PFSK-1 (cell line): Measurements from ENCODE around the gene MPP2.

Source experiments
- FOXP2 ChIP-seq: optimal IDR thresholded peaks from 2 replicates; pipeline ENCODE3; 2011; ENCODE audit warnings: borderline replicate concordance, control low read depth, inconsistent platforms; ENCODE audit not compliant: insufficient read depth; ENCODE audit errors: extremely low read length, extremely low read depth
- POLR2AphosphoS5 ChIP-seq: IDR thresholded peaks from 2 replicates; pipeline ENCODE4 v1.6.1; 2012; ENCODE audit warnings: low read depth, mild to moderate bottlenecking, control low read depth, low read length, moderate library complexity
- REST ChIP-seq, 2 experiments: IDR thresholded peaks; 2 replicates each; pipeline versions ENCODE4 v1.6.1 to v1.8.0; 2011 to 2012; ENCODE audit warnings: low read depth in 2 of 2, low read length in 2 of 2, control low read depth in 1 of 2, inconsistent platforms in 1 of 2, mild to moderate bottlenecking in 1 of 2, moderate library complexity in 1 of 2; ENCODE audit not compliant: insufficient read depth in 1 of 2
- SIN3A ChIP-seq: IDR thresholded peaks from 2 replicates; pipeline ENCODE4 v1.6.1; 2012; ENCODE audit warnings: mild to moderate bottlenecking, low read length, moderate library complexity, borderline replicate concordance; ENCODE audit not compliant: insufficient read depth
- TAF1 ChIP-seq: IDR thresholded peaks from 2 replicates; pipeline ENCODE4 v1.6.1; 2012; ENCODE audit warnings: low read length, control low read depth, borderline replicate concordance; ENCODE audit not compliant: insufficient read depth

MPP2 gene

DNA sequence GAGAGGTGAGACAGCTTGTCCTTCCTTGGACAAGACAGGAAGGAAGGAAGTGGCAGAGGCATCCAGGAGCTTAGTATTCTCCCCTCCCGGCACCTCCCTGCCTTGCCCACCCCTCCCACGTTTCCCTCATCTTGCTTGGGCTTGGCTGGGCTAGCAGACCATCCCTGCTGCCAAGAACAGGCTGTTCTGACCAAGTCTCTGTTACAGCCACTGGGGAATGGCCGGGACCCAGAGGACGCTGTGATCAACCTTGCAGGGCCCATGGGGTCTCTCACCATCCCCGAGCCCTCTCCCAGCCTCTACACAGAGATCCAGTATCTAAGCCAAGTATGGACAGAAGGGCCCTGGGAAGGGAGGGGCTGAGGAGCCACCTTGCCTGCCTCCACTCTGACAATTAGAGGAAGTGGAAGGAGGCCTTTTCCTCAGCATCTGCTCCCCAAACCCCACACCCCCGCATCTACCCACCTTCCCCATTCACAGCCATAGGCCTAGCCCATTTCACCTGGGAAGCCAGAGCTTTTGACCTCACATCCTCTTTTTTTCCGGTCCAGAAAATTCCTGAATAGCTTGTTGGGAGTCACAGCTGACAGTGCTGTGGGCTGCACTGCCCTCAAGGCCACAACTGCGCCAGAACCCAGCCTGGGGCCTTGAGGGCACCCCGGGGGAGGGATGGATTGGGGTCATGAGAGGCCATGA is 46.3 kb downstream of the MPP2 start:
- no peak for TF ChIP-seq FOXP2
- no peak for TF ChIP-seq REST (IDR thresholded peaks at IDR 0.05; ENCODE audit: insufficient read depth in 1 of 2, low read depth in 2 of 2, low read length in 2 of 2)
- TF ChIP-seq SIN3A, result no peak
- no peak for TF ChIP-seq TAF1
- TF ChIP-seq POLR2AphosphoS5, result no peak

DNA sequence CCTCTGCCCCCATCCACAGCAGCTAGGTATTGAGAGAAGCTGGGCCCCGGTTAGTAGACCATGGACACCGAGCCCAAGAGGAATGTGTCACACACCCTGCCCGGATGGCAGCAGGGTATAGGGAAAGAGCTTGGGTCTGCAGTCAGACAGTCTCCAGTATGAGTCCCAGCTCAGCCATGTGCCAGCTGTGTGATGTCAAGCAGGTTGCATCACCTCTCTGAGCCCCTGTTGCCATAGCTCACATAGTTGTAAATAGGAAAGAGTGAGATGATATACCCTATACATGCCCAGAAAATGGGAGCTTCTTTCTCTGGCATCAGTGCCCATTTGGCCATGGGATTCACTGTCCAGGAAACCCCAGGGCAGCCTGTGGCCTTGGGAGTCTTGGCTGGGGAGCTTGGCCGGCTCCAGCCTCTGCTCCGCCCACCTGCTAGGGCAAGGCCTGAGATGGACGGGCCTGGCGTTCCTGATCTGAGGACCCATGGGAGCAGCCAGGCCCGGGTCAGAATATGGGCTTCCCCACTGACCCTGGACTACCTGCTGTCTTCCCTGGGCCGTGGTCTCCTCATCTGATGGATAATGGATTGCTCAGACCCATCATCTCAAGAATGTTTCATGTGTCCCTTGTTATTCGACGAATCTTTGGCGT is 47.1 kb downstream of the MPP2 start:
- no peak for TF ChIP-seq SIN3A
- no peak for TF ChIP-seq TAF1

GRCh38 chr17:43857957-43858600 is 49.3 kb downstream of the MPP2 start:
- TF ChIP-seq REST (IDR thresholded peaks at IDR 0.05; ENCODE audit: insufficient read depth in 1 of 2, low read depth in 2 of 2, low read length in 2 of 2), result no peak
- no peak for TF ChIP-seq SIN3A
- TF ChIP-seq FOXP2, result no peak
- no peak for TF ChIP-seq TAF1
- TF ChIP-seq POLR2AphosphoS5, result no peak

GRCh38 chr17:43857141-43857540 is 50.2 kb downstream of the MPP2 start:
- TF ChIP-seq REST (IDR thresholded peaks at IDR 0.05; ENCODE audit: insufficient read depth in 1 of 2, low read depth in 2 of 2, low read length in 2 of 2) (no peak), FOXP2 (no peak), POLR2AphosphoS5 (no peak), SIN3A (no peak), TAF1 (no peak)

DNA sequence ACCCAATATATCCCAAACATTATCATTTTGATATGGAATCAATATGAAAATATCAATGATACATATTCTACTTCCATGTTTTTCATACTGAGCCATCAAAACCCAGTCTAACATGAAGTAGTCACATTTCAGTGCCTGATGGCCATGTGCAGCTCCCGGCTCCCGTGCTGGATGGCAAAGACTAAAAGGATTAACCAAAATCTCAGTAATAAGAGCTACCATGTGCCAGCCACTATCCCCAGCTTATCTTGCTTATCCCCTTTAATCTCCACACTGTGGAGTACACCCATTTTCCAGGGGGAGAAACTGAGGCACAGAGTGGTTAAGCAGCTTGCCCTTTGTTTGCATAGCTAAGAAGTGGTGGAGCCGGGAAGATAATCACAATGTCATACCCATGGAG is 51.2 kb downstream of the MPP2 start:
- TF ChIP-seq SIN3A (no peak), TAF1 (no peak), REST (IDR thresholded peaks at IDR 0.05; ENCODE audit: insufficient read depth in 1 of 2, low read depth in 2 of 2, low read length in 2 of 2) (no peak), FOXP2 (no peak), POLR2AphosphoS5 (no peak)
